WTC11 (cell line): ENCODE results near the gene CAP1. TPM values are rescaled to one million over a fixed set of nuclear protein-coding genes. Genes with fewer than 3 reads are reported as not detected.

Experiments
- ATAC-seq: fragments of 200-7000 bp; cut with Tn5 transposase; 2 replicates; pipeline ENCODE4 v1.10.0; 2021; ENCODE audit warnings: mild to moderate bottlenecking, moderate library complexity
- CTCF ChIA-PET: fragments of 300-600 bp; sonication (Branson Sonifier 250); formaldehyde crosslinking; loops from one replicate; lab custom pipeline; 2021; ENCODE audit warnings: antibody characterized with exemption; lab: Charles Lee
- POLR2A ChIA-PET: fragments of 350-600 bp; sonication (Branson Sonifier 250); formaldehyde crosslinking; loops from one replicate; lab custom pipeline; 2021; ENCODE audit warnings: antibody characterized with exemption; lab: Charles Lee
- DNase-seq: peaks from one replicate; pipeline ENCODE4 v3.0.0; 2021; ENCODE audit warnings: low spot score
- H3K27ac Mint-ChIP-seq: 2 replicates; pipeline ENCODE4 v1.8.0; 2021; ENCODE audit warnings: mixed read lengths
- H3K27me3 Mint-ChIP-seq: 2 replicates; pipeline ENCODE4 v1.8.0; 2021; ENCODE audit warnings: low read depth, mild to moderate bottlenecking, moderate library complexity, mixed read lengths
- H3K36me3 Mint-ChIP-seq: 2 replicates; pipeline ENCODE4 v1.8.0; 2021; ENCODE audit warnings: mixed read lengths
- H3K4me1 Mint-ChIP-seq: 2 replicates; pipeline ENCODE4 v1.8.0; 2022; ENCODE audit warnings: mixed read lengths
- H3K4me3 Mint-ChIP-seq: 2 replicates; pipeline ENCODE4 v1.8.0; 2021; ENCODE audit warnings: mild to moderate bottlenecking, moderate library complexity, mixed read lengths
- H3K9me3 Mint-ChIP-seq: 2 replicates; pipeline ENCODE4 v1.8.0; 2021; ENCODE audit warnings: mixed read lengths
- ATF1 ChIP-seq: sonication (generic); formaldehyde crosslinking; IDR thresholded peaks from 2 replicates; pipeline ENCODE4 v1.8.1; 2023; ENCODE audit warnings: mild to moderate bottlenecking, moderate library complexity, missing genetic modification reagents
- ATF6 ChIP-seq: sonication (generic); formaldehyde crosslinking; IDR thresholded peaks from 2 replicates; pipeline ENCODE4 v1.8.1; 2023; ENCODE audit warnings: mild to moderate bottlenecking, missing genetic modification reagents
- E2F1 ChIP-seq: sonication (generic); formaldehyde crosslinking; IDR thresholded peaks from 2 replicates; pipeline ENCODE4 v1.8.0; 2022; ENCODE audit warnings: mild to moderate bottlenecking, missing genetic modification reagents
- FOXK1 ChIP-seq: sonication (generic); formaldehyde crosslinking; IDR thresholded peaks from 2 replicates; pipeline ENCODE4 v1.8.0; 2022; ENCODE audit warnings: mild to moderate bottlenecking, moderate library complexity, missing genetic modification reagents
- GRHL2 ChIP-seq: fragments of 250-450 bp; sonication (Bioruptor Pico); IDR thresholded peaks from 2 replicates; pipeline ENCODE4 v1.8.0; 2022; ENCODE audit warnings: mild to moderate bottlenecking, moderate library complexity; ENCODE audit not compliant: insufficient replicate concordance, severe bottlenecking
- HMGXB4 ChIP-seq: sonication (generic); formaldehyde crosslinking; IDR thresholded peaks from 2 replicates; pipeline ENCODE4 v1.8.1; 2023; ENCODE audit warnings: mild to moderate bottlenecking, moderate library complexity, missing genetic modification reagents
- IRF2 ChIP-seq: sonication (generic); formaldehyde crosslinking; IDR thresholded peaks from 2 replicates; pipeline ENCODE4 v1.8.0; 2022; ENCODE audit warnings: low read depth, missing genetic modification reagents, borderline replicate concordance
- JUN ChIP-seq: sonication (generic); formaldehyde crosslinking; IDR thresholded peaks from 2 replicates; pipeline ENCODE4 v1.8.0; 2023; ENCODE audit warnings: mild to moderate bottlenecking, missing genetic modification reagents
- NFE2L1 ChIP-seq: sonication (generic); formaldehyde crosslinking; IDR thresholded peaks from 2 replicates; pipeline ENCODE4 v1.8.1; 2023; ENCODE audit warnings: missing genetic modification reagents
- NR1H2 ChIP-seq: sonication (generic); formaldehyde crosslinking; IDR thresholded peaks from 2 replicates; pipeline ENCODE4 v1.9.0; 2021; ENCODE audit warnings: mild to moderate bottlenecking, moderate library complexity, missing genetic modification reagents
- NR2C2 ChIP-seq: sonication (generic); formaldehyde crosslinking; IDR thresholded peaks from 2 replicates; pipeline ENCODE4 v1.8.0; 2022; ENCODE audit warnings: mild to moderate bottlenecking, missing genetic modification reagents
- NR3C1 ChIP-seq: sonication (generic); formaldehyde crosslinking; conservative IDR thresholded peaks from 2 replicates; pipeline ENCODE4 v1.8.1; 2023; ENCODE audit warnings: low read depth, mild to moderate bottlenecking, missing genetic modification reagents
- OVOL2 ChIP-seq: fragments of 250-450 bp; sonication (Bioruptor Pico); IDR thresholded peaks from 2 replicates; pipeline ENCODE4 v1.9.0; 2021; ENCODE audit warnings: mild to moderate bottlenecking, borderline replicate concordance
- RELA ChIP-seq: sonication (generic); formaldehyde crosslinking; IDR thresholded peaks from 2 replicates; pipeline ENCODE4 v1.8.1; 2022; ENCODE audit warnings: missing genetic modification reagents, mild to moderate bottlenecking, borderline replicate concordance
- SP1 ChIP-seq: sonication (generic); formaldehyde crosslinking; conservative IDR thresholded peaks from 2 replicates; pipeline ENCODE4 v1.8.1; 2022; ENCODE audit warnings: missing genetic modification reagents
- TEAD4 ChIP-seq: sonication (generic); formaldehyde crosslinking; IDR thresholded peaks from 2 replicates; pipeline ENCODE4 v1.8.0; 2022; ENCODE audit warnings: mild to moderate bottlenecking, missing genetic modification reagents
- TP53 ChIP-seq: sonication (generic); formaldehyde crosslinking; IDR thresholded peaks from 2 replicates; pipeline ENCODE4 v1.8.1; 2023; ENCODE audit warnings: mild to moderate bottlenecking, missing genetic modification reagents
- ZNF138 ChIP-seq: sonication (generic); formaldehyde crosslinking; conservative IDR thresholded peaks from 2 replicates; pipeline ENCODE4 v1.8.1; 2022; ENCODE audit warnings: mild to moderate bottlenecking, moderate library complexity, missing genetic modification reagents
- ZNF423 ChIP-seq: fragments of 250-450 bp; sonication (Bioruptor Pico); IDR thresholded peaks from 2 replicates; pipeline ENCODE4 v2.1.2; 2022; ENCODE audit warnings: mild to moderate bottlenecking, moderate library complexity
- ZSCAN18 ChIP-seq: fragments of 250-450 bp; sonication (Bioruptor Pico); IDR thresholded peaks from 2 replicates; pipeline ENCODE4 v2.1.2; 2022; ENCODE audit warnings: mild to moderate bottlenecking, moderate library complexity
- total RNA-seq: library from RNA; stranded (reverse); gene quantifications from 3 replicates; pipeline ENCODE4 v1.2.3, GENCODE V29; 2021
- TF ChIP-seq, protein P1 (sequence below): fragments of 250-450 bp; sonication (Bioruptor Pico); IDR thresholded peaks from 2 replicates; pipeline ENCODE4 v1.9.0; 2021; ENCODE audit warnings: mild to moderate bottlenecking
- TF ChIP-seq, protein P2 (sequence below): fragments of 250-450 bp; sonication (Bioruptor Pico); IDR thresholded peaks from 2 replicates; pipeline ENCODE4 v1.8.0; 2021; ENCODE audit warnings: mild to moderate bottlenecking

CAP1 gene
- total RNA-seq, 1 experiment from 2014 or later: 304 TPM

DNA sequence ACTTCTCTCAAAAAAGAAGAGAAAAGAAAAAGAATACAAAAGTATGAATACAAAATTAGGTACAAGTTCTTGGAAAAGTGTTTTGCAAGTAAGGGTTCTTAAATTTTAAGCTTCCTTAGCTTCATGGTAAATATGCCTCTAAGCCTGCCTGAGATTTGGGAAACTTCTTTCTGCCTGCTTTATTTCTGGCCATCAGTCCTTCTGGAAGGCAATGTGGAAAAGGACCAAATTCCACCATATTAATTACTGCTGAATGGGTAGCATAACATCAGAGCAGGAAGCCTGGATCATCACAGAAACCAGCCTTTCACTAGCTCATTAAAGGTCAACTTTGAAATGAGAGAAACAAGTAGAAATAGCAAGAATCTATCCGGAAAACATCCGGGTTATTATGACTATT is 39.1 kb upstream of the CAP1 start:
- peaks cover 3% of the 10 kb centered on the region; the same call in 1 of the 2 replicates for H3K9me3 Mint-ChIP-seq
- H3K4me1 Mint-ChIP-seq: peaks cover 15% of the 10 kb centered on the region
- ChIA-PET POLR2A (no interaction called here), CTCF (interaction anchor here (1.2 kb wide), 1 partner anchor 82 kb away, joined by 5 read pairs; no protein-coding TSS in a partner anchor)
- H3K27me3 Mint-ChIP-seq: peaks cover 3% of the 10 kb centered on the region; the same call in 1 of the 2 replicates
- no peak overlapping the region for H3K27ac Mint-ChIP-seq
- no peak for DNase-seq
- no peak overlapping the region for H3K4me3 Mint-ChIP-seq
- no peaks in the 10 kb centered on the region for H3K36me3 Mint-ChIP-seq
- ATAC-seq: no peak
- no peak for TF ChIP-seq TEAD4 (CRISPR knock-in tag)
- TF ChIP-seq IRF2 (CRISPR knock-in tag): no peak
- TF ChIP-seq RELA (CRISPR knock-in tag): no peak
- no peak for TF ChIP-seq OVOL2
- TF ChIP-seq FOXK1 (CRISPR knock-in tag): no peak
- TF ChIP-seq ATF1 (CRISPR knock-in tag): no peak
- TF ChIP-seq ATF6 (CRISPR knock-in tag): no peak
- no peak for TF ChIP-seq E2F1 (CRISPR knock-in tag)
- no peak for TF ChIP-seq NFE2L1 (CRISPR knock-in tag)

GRCh38 chr1:40003156-40004093 is 37.1 kb upstream of the CAP1 start:
- H3K27me3 Mint-ChIP-seq: peaks cover 2% of the 10 kb centered on the region; the same call in 1 of the 2 replicates
- H3K4me1 Mint-ChIP-seq: peaks cover 15% of the 10 kb centered on the region
- H3K36me3 Mint-ChIP-seq: no peaks in the 10 kb centered on the region
- H3K4me3 Mint-ChIP-seq: no peak overlapping the region
- no peak for DNase-seq
- ChIA-PET POLR2A (no interaction called here), CTCF (no interaction called here)
- H3K9me3 Mint-ChIP-seq: peaks cover 3% of the 10 kb centered on the region; the same call in 1 of the 2 replicates
- no peak overlapping the region for H3K27ac Mint-ChIP-seq
- no peak for ATAC-seq
- TF ChIP-seq NFE2L1 (CRISPR knock-in tag) (no peak), TP53 (CRISPR knock-in tag) (no peak), NR3C1 (CRISPR knock-in tag) (no peak), ZNF423 (CRISPR knock-in tag) (no peak), NR2C2 (CRISPR knock-in tag) (no peak), JUN (no peak), GRHL2 (CRISPR knock-in tag) (no peak), ZSCAN18 (CRISPR knock-in tag) (no peak), ZNF138 (CRISPR knock-in tag) (no peak), SP1 (CRISPR knock-in tag) (no peak), FOXK1 (CRISPR knock-in tag) (no peak), NR1H2 (CRISPR knock-in tag) (no peak), HMGXB4 (CRISPR knock-in tag) (no peak)
- TF ChIP-seq, protein P1, sequence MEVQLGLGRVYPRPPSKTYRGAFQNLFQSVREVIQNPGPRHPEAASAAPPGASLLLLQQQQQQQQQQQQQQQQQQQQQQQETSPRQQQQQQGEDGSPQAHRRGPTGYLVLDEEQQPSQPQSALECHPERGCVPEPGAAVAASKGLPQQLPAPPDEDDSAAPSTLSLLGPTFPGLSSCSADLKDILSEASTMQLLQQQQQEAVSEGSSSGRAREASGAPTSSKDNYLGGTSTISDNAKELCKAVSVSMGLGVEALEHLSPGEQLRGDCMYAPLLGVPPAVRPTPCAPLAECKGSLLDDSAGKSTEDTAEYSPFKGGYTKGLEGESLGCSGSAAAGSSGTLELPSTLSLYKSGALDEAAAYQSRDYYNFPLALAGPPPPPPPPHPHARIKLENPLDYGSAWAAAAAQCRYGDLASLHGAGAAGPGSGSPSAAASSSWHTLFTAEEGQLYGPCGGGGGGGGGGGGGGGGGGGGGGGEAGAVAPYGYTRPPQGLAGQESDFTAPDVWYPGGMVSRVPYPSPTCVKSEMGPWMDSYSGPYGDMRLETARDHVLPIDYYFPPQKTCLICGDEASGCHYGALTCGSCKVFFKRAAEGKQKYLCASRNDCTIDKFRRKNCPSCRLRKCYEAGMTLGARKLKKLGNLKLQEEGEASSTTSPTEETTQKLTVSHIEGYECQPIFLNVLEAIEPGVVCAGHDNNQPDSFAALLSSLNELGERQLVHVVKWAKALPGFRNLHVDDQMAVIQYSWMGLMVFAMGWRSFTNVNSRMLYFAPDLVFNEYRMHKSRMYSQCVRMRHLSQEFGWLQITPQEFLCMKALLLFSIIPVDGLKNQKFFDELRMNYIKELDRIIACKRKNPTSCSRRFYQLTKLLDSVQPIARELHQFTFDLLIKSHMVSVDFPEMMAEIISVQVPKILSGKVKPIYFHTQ (CRISPR knock-in tag): no peak
- TF ChIP-seq, protein P2, sequence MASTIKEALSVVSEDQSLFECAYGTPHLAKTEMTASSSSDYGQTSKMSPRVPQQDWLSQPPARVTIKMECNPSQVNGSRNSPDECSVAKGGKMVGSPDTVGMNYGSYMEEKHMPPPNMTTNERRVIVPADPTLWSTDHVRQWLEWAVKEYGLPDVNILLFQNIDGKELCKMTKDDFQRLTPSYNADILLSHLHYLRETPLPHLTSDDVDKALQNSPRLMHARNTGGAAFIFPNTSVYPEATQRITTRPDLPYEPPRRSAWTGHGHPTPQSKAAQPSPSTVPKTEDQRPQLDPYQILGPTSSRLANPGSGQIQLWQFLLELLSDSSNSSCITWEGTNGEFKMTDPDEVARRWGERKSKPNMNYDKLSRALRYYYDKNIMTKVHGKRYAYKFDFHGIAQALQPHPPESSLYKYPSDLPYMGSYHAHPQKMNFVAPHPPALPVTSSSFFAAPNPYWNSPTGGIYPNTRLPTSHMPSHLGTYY (CRISPR knock-in tag): no peak
